T-helper 2 cell treated with Interferon-gamma antibody and Interleukin-4, amounts not matched to agents 5 μg/mL and 100 μg/mL, for 36 hours (primary cell): ENCODE measurements around the gene CCNL1.

Experiments used
- DNase-seq: peaks from one replicate; pipeline ENCODE4 v3.0.0; 2021; ENCODE audit warnings: low spot score
- H3K27ac Mint-ChIP-seq: one replicate; pipeline ENCODE4 v1.8.0; 2021; ENCODE audit warnings: mild to moderate bottlenecking, mixed read lengths
- H3K27me3 Mint-ChIP-seq: one replicate; pipeline ENCODE4 v1.8.0; 2021; ENCODE audit warnings: low read depth, mixed read lengths
- H3K36me3 Mint-ChIP-seq: one replicate; pipeline ENCODE4 v1.8.0; 2021; ENCODE audit warnings: low read depth, mixed read lengths
- H3K4me1 Mint-ChIP-seq: one replicate; pipeline ENCODE4 v1.8.0; 2021; ENCODE audit warnings: low read depth, mixed read lengths
- H3K4me3 Mint-ChIP-seq: one replicate; pipeline ENCODE4 v1.8.0; 2022; ENCODE audit warnings: mild to moderate bottlenecking, moderate library complexity, mixed read lengths
- H3K9me3 Mint-ChIP-seq: one replicate; pipeline ENCODE4 v1.8.0; 2021; ENCODE audit warnings: mixed read lengths

Gene CCNL1

GRCh38 chr3:157160658-157161424 lies 894 bp upstream of the CCNL1 start:
- Mint-ChIP-seq H3K4me3 (peak overlapping the region; percentile 94), H3K4me1 (peaks cover 32% of the 10 kb centered on the region), H3K27me3 (no peaks in the 10 kb centered on the region), H3K36me3 (peaks cover 41% of the 10 kb centered on the region), H3K27ac (peak overlapping the region; percentile 97), H3K9me3 (no peaks in the 10 kb centered on the region)
- peak; percentile 64 for DNase-seq

DNA sequence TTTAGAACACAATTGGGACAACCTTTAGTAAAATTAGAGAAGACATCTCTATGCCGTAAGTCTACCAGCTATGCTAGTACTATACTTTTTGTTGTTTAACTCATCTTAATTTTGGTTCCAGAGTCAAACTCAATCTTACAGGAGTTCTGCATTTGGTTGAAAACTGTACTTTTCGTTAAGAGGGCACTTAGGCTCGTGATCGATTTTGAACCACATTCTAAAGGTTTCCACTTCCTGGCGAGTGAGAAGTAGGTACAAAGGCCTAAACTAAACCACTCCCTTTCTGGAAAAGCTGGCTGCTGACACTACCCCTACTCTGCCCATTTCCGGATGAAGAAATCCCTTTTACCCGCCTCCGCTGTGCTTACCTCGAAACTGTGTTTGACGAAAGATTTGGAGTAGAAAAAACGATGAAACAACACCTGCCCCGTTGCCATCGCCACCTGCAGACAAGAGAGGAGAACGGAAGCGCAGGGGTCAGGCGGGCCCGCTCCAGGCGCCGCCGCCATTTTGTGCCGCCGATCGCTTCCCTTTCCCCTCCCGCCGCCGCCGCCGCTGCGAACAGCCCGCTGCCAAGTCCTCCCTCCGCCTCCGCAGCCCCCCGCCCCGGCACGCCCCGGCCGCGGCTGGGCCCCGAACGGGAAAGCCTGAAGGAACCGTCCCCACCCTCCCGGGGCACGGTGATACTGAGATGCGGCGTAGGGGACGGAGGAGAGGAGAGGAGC lies 748 bp downstream of the CCNL1 start:
- Mint-ChIP-seq H3K9me3 (no peaks in the 10 kb centered on the region), H3K4me3 (peak overlapping the region; percentile 94), H3K27me3 (no peaks in the 10 kb centered on the region), H3K27ac (peak overlapping the region; percentile 97), H3K4me1 (peaks cover 41% of the 10 kb centered on the region), H3K36me3 (peaks cover 55% of the 10 kb centered on the region)
- DNase-seq: peak; percentile 80

- peaks cover 50% of the 10 kb centered on the region for H3K4me1 Mint-ChIP-seq
- H3K36me3 Mint-ChIP-seq: peaks cover 65% of the 10 kb centered on the region
- peak overlapping the region; percentile 94 for H3K4me3 Mint-ChIP-seq
- H3K27ac Mint-ChIP-seq: peak overlapping the region; percentile 97
- H3K9me3 Mint-ChIP-seq: no peaks in the 10 kb centered on the region
- no peaks in the 10 kb centered on the region for H3K27me3 Mint-ChIP-seq
- DNase-seq: no peak
These were observed 2.1 kb downstream of the CCNL1 start for GRCh38 chr3:157157836-157158235.

DNA sequence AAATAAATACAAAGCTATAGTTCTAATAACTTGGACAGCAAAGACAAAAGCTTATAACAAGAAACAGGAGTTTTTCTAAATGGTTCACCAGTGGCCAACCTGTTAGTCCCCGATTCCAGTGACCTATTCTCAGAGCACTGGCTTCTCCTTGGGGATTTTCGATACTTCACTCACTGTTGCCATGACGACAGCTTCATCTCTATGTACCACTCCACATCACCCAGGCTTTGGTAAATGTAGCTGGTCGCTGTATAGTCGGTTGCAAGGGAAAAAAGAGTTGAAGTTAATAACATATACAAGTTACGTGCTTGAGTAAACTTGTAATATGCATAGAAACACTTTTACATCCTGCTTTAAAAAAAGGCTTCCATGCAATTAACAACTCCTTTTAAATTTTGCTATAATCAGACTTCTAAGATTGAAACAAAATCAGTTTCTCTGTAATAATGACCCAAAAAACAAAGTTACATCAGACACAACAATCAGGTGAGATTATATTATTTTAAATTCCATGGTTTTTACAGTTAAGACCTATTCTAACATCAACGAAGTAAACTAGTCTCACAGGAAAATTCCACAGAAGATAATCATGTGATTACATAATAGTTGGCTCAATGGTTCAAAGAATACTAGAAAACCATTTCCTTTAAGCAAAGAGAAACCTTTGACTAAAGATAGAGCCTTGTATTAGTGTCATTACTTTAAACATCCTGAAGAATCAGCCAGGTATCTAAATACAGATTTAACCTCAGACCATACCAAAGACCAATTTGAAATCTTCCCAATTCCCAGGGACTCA lies 2.9 kb downstream of the CCNL1 start:
- peak overlapping the region; percentile 16 for H3K27ac Mint-ChIP-seq
- H3K36me3 Mint-ChIP-seq: peaks cover 68% of the 10 kb centered on the region
- peak overlapping the region; percentile 94 for H3K4me3 Mint-ChIP-seq
- no peaks in the 10 kb centered on the region for H3K9me3 Mint-ChIP-seq
- no peaks in the 10 kb centered on the region for H3K27me3 Mint-ChIP-seq
- H3K4me1 Mint-ChIP-seq: peaks cover 50% of the 10 kb centered on the region
- no peak for DNase-seq

GRCh38 chr3:157155591-157155990 lies 4.4 kb downstream of the CCNL1 start:
- H3K9me3 Mint-ChIP-seq: no peaks in the 10 kb centered on the region
- peaks cover 55% of the 10 kb centered on the region for H3K4me1 Mint-ChIP-seq
- peak overlapping the region; percentile 94 for H3K4me3 Mint-ChIP-seq
- H3K27ac Mint-ChIP-seq: no peak overlapping the region
- H3K27me3 Mint-ChIP-seq: no peaks in the 10 kb centered on the region
- no peak for DNase-seq
- H3K36me3 Mint-ChIP-seq: peaks cover 82% of the 10 kb centered on the region

DNA sequence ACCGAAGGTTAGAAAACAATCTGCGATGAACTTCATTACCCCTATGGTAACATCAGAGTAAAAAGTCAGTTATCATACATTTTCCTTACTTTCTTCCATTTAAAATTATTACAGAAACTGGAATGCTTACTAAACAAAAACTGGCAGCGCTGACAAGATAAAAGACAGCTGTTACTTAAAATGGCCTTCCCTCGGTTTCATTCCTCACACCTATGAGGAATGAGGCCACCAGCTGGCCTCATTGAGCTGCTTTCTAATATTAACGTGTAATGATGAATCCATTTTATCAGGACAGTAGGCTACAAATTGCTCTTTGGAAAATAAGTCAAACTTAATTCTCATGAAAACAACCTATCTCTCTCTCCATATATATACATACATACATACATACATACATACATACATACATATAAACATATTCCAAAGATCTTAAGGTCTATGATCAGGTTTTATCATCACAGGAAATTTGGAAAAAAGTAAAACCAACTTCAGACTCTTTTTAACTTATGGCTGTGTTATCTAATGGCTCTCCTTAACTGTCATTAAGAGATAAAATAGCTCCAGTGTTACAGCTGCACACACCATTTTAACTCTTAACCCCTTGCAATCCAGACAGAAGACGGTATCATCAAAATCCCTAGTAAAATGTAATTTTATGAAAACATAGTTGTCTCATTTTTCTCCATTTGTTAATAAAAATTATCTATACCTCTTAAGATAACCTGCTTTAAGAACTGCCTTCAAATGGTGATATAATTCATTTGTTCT lies 5.2 kb downstream of the CCNL1 start:
- Mint-ChIP-seq H3K27ac (peak overlapping the region; percentile 49), H3K4me3 (peak overlapping the region; percentile 83), H3K27me3 (no peaks in the 10 kb centered on the region), H3K4me1 (peaks cover 56% of the 10 kb centered on the region), H3K9me3 (no peaks in the 10 kb centered on the region), H3K36me3 (peaks cover 89% of the 10 kb centered on the region)
- no peak for DNase-seq

GRCh38 chr3:157152930-157153329 lies 7.0 kb downstream of the CCNL1 start:
- Mint-ChIP-seq H3K27me3 (no peaks in the 10 kb centered on the region), H3K4me3 (no peak overlapping the region), H3K27ac (no peak overlapping the region), H3K9me3 (no peaks in the 10 kb centered on the region), H3K36me3 (peaks cover 93% of the 10 kb centered on the region), H3K4me1 (peaks cover 60% of the 10 kb centered on the region)
- no peak for DNase-seq

GRCh38 chr3:157152438-157152837 lies 7.5 kb downstream of the CCNL1 start:
- no peaks in the 10 kb centered on the region for H3K9me3 Mint-ChIP-seq
- H3K27me3 Mint-ChIP-seq: no peaks in the 10 kb centered on the region
- peaks cover 57% of the 10 kb centered on the region for H3K4me1 Mint-ChIP-seq
- H3K4me3 Mint-ChIP-seq: no peak overlapping the region
- H3K27ac Mint-ChIP-seq: no peak overlapping the region
- no peak for DNase-seq
- peaks cover 90% of the 10 kb centered on the region for H3K36me3 Mint-ChIP-seq

- Mint-ChIP-seq H3K36me3 (peaks cover 90% of the 10 kb centered on the region), H3K27ac (no peak overlapping the region), H3K27me3 (no peaks in the 10 kb centered on the region), H3K4me1 (peaks cover 56% of the 10 kb centered on the region), H3K9me3 (no peaks in the 10 kb centered on the region), H3K4me3 (no peak overlapping the region)
- no peak for DNase-seq
These were observed 8.3 kb downstream of the CCNL1 start for GRCh38 chr3:157151627-157152026.

GRCh38 chr3:157151151-157151550 lies 8.8 kb downstream of the CCNL1 start:
- peaks cover 88% of the 10 kb centered on the region for H3K36me3 Mint-ChIP-seq
- no peak overlapping the region for H3K27ac Mint-ChIP-seq
- peaks cover 51% of the 10 kb centered on the region for H3K4me1 Mint-ChIP-seq
- H3K27me3 Mint-ChIP-seq: no peaks in the 10 kb centered on the region
- H3K4me3 Mint-ChIP-seq: no peak overlapping the region
- H3K9me3 Mint-ChIP-seq: no peaks in the 10 kb centered on the region
- DNase-seq: no peak

DNA sequence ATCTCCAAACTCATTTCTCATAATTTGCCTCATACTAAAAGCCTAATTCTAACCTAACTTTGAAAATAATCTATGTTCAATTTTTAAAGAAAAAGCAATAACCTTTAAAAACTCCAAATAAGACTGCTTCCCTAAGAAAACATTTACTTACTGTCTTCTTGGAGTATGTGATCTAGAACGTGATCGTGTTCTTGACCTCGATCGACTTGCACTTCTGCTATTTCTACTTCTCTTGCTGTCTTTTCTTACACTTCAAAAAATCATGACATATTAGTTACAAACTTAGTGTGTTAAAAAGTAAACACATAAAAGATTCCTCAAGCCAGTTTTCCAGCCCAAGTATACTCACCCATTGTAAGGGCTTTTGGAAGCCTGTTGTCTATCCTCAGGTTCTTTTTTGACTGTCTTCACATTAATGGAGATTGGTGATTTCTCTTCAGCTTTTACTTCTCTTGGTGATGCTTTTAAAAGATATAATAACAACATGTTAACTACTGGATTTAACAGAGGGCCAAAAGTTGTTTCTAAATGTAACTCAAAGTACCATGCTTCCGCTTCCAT lies 10.7 kb downstream of the CCNL1 start:
- Mint-ChIP-seq H3K27me3 (no peaks in the 10 kb centered on the region), H3K27ac (peak overlapping the region; percentile 31), H3K36me3 (peaks cover 86% of the 10 kb centered on the region), H3K4me3 (no peak overlapping the region), H3K9me3 (no peaks in the 10 kb centered on the region), H3K4me1 (peaks cover 41% of the 10 kb centered on the region)
- no peak for DNase-seq

DNA sequence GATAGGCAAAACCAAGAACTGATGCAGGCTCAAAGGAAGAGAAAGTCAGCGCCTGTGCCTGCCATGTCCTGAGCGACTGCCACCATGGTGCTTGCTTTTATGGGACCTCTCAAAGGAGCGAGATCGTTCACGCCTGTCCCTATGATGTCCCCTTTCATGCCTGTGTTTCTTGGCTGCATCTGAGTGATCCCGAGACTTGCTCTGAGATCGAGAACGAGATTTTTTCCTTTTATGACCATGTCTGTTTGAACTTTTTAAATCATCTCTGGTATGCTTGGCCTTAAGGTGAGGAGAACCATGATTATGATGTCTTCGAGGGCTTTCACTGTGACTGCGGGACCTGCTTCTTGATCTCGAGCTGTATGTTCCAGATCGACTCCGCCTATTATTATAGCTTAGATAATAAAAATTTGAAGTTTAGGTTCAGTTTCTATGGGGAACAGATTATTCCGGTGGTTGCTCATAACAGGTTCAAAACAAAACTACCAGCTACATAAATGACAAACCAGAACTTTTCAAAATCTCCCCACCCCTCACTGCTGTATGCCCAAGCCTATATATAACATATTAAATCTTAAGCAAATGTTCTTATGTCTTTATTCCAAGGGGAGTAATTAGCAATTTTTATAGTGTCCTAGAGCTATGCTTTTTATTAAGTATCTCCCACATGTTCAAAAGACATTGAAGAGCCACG lies 11.6 kb downstream of the CCNL1 start:
- H3K36me3 Mint-ChIP-seq: peaks cover 86% of the 10 kb centered on the region
- H3K4me3 Mint-ChIP-seq: no peak overlapping the region
- H3K9me3 Mint-ChIP-seq: no peaks in the 10 kb centered on the region
- H3K4me1 Mint-ChIP-seq: peaks cover 40% of the 10 kb centered on the region
- no peaks in the 10 kb centered on the region for H3K27me3 Mint-ChIP-seq
- DNase-seq: no peak
- no peak overlapping the region for H3K27ac Mint-ChIP-seq
